Globus pallidus (tissue), 1 donor: ENCODE measurements around the gene FLNC.

ENCODE experiments used
- DNase-seq: peaks from one replicate; pipeline ENCODE4 v3.0.0-alpha.2; 2015; ENCODE audit warnings: low spot score

FLNC gene

DNA sequence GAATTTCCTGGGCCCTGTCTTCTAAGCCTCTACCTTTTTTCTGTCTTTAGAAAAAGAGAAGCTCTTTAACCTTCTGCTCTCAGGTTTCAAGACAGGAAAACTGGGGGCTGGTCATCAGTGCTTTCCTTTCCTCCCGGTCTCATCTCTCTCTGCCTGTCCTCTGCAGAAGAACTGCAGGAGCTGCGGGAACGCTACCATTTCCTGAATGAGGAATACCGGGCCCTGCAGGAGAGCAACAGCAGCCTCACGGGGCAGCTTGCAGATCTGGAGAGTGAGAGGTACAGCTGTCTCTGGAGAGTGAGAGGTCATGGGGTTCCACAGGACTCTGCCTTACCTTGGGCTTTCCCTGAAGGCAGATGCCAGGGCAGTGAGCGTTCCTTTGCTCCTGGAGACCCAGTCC is 25.7 kb upstream of the FLNC start:
- no peak for DNase-seq

DNA sequence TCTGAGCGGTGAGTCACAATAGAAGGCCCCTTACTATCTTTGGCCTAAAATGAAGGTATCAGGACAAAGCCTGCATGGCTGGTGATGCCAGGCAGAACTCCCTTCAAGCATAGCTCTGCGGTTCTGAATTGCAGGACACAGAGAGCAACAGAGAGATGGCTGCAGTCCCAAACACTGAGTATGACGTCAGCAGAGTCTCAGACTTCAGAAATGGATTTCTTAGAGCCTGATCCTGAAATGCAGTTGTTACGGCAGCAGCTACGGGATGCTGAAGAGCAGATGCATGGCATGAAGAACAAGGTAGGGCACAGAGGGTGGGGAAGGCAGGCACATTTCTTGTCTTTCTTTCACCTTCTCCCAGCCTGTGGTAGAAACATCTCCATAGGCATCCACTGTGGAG is 25.0 kb upstream of the FLNC start:
- no peak for DNase-seq

DNA sequence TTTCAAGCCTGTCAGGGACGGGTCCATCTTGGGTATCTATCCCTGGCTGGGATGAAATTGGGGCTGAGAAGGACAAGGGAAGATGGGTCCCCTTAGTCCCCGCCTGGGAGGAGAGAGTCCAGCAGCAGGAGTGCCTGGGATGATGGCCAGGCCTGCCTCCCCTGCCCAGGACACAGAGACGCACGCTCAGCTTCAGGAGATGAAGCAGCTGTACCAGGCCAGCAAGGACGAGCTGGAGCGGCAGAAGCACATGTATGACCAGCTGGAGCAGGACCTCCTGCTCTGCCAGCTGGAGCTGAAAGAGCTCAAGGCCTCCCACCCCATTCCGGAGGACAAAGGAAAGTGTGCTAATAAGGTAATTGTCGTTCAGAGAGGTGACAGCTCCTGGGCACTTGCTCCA is 23.0 kb upstream of the FLNC start:
- DNase-seq, result no peak

DNA sequence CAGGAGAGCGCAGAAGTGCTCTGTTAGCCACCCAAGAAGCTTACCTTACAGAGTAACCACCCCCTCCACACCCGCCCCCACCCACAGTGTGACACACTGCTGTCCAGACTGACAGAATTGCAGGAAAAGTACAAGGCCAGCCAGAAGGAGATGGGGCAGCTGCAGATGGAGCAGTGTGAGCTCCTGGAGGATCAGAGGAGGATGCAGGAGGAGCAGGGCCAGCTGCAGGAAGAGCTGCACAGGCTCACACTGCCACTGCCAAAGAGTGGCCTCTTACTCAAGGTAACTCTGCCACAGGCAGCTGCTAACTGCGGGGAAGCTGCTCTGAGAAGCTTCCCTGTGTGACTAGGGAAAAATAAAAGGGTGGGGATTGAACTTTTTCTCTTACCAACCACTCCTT is 20.8 kb upstream of the FLNC start:
- no peak for DNase-seq

DNA sequence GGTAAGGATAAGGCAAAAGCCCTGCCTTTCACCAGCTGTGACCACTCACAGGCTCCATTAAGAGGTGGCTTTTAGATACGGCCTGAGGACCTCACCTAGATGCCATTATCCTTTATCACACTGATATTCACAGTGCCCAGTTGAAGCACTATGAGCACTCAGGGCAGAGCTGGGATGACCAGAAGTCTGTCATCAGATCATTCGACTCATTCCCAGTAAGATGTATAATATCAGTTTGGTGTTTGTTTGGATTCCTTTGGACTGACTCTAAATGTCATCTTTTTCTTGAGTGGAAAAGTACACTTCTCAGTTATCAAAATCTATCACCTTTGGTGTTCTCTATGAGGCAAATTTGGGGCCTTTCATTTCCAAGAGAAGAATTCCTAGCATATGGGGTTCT is 19.7 kb upstream of the FLNC start:
- no peak for DNase-seq

DNA sequence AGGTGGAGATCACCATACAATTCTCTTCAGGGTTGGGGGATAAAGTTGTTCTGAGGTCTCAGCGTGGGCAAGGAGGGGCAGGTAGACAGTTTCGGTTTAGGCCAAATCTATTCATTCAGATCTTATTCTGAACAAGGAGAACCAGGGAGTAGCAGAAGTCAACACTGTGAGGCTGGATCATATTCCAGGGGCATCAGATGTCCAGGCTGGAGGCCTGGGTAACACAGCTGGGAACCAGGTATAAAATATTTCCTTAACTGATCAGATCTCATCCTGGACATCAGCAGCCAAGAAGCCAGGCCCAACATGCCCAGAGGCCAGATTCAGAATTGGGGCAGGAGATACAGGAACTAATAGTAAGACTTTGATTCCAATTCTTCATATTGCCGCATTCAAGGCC is 19.2 kb upstream of the FLNC start:
- no peak for DNase-seq

DNA sequence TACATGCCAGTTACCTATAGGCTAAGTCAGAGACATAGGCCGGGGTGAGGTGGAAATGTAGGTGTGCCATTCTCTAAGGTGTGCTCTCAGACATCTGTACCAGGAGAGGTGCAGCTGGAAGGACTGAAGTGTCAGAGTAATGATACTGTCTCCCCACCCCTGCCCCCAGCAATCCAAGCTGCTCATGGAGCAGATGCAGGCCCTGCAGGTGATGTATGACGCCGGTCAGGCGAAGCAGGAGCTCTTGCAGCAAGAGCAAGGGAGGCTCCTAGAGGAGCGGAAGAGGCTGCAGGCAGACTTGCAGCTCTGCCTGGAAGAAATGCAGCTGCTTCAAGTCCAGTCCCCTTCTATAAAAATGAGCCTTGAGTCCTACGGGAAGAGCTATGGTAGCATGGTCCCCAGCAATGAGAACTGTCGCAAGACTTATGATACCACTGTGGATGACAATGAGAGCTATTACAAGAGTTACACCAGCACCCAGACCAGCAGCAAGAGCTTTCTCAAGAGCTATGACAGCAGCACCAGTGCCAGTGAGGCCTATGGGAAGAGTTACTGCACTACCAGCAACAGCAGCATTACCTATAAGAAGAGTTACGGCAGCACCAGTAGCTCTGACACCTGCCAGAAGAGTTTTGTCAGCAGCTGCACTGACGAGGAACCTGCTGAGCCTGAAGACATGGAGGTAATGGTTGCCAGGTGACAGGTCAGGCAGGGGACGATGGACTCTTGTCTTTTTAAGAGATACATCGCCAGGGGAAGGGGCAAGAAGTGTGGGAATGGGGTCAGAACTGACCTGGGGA is 18.4 kb upstream of the FLNC start:
- DNase-seq, result no peak

DNA sequence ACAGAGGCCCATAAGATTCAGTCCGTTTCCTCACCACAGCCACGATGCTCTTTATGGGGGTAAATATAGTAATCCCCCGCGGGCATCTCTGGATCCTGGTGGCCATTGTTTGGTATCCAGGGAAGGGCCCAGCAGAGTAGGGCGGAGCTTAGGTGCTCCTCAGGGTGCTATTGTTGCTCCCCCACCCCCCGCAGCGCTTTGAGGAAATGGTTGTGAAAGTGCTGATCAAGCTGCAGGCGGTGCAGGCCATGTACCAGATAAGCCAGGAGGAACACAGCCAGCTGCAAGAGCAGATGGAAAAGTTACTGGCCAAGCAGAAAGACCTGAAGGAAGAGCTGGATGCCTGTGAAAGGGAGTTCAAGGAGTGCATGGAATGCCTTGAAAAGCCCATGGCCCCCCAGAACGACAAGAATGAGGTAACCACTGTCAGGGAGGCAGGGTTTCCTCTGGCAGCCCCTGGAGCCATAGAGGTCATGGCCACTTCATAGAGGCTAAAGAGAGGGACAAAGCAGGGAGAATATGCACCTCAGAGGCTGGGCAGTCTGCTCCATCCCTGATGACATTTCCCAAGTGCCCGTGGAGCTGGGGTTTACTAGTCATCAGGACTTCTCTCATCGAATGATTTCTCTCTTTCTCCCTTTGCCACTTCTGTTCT is 17.6 kb upstream of the FLNC start:
- peak; percentile 37 for DNase-seq

DNA sequence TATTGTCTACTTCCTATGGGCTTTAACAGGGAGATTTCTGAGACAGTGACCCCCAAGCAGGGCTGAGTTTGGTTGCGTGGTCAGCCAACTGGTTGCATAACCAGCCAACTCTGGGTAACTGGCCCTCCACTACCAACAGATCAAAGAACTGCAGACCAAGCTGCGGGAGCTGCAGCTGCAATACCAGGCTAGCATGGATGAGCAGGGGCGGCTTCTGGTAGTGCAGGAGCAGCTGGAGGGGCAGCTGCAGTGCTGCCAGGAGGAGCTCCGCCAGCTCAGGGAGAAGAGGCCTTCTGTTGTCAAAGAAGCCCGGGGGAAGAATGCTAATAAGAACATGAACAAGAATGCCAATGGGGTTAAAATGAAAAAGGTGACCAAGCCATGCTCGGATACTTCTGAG is 15.7 kb upstream of the FLNC start:
- DNase-seq, result peak; percentile 82

DNA sequence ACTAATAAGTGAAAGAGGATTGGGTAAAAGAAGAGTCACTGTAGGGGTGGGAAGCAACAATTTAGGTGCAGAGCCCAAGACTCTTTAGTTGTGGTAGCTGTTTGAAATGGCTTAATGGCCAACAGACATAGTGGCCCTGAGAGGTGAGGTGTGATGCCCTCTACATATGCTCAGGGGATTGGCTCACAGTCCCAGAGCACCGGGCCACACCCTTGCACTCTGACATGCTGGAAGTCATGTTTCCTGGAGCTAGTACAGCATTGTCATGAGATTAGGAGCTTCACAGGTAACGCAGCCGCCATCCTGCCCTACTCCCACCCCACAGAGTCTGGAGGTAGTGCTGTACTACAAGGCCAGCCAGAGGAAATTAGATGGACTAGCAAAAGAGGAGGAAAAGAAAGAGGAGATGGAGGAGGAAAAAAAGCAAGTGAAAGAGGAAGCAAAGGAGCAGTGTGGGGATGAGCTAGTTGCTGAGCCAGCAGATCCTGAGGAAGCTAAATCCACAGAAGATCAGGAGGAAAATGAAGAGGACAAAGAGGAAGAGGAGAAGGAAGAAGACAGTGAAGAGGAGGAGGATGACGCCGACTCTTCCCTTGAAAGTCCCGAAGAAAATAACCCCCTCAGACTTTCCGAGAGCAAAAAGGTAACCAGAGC is 14.8 kb upstream of the FLNC start:
- no peak for DNase-seq

DNA sequence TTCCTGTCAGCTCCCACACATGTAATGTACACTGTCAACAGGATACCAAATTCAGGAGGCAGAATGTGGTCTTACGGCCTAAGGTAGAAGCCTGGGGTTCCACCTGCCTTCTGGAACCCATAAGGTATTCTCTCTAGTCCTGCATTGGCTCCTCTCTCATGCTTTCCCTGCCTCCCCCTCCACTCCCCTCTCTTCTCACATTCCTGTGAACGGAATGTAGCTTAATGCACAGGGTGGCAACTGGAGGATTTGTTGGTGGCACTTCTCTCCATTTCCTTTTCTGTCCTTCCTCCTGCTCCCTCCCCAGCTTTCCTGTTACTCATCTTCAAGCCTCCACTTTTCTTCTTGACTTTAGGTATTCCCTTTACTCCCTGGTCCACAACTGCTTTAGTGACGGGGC is 11.5 kb upstream of the FLNC start:
- no peak for DNase-seq

DNA sequence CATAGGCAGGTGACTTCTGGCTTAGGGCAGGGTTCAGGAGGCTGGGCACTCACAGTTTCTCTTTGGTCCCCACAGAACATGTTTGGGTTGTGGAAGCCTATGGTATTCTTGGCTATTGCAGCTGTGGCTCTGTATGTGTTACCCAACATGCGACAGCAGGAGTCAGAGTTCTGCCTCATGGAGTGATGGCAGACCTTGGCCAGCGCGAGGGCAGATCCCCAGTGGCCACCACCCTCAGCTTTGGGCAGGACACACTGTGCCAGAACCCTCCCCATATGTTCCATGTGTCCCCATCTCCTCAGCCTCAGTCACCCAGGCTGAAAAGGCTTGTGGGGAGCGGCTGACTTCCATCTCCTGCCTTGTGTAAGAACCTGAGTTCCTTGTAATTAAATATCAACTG is 8.5 kb upstream of the FLNC start:
- DNase-seq, result no peak

DNA sequence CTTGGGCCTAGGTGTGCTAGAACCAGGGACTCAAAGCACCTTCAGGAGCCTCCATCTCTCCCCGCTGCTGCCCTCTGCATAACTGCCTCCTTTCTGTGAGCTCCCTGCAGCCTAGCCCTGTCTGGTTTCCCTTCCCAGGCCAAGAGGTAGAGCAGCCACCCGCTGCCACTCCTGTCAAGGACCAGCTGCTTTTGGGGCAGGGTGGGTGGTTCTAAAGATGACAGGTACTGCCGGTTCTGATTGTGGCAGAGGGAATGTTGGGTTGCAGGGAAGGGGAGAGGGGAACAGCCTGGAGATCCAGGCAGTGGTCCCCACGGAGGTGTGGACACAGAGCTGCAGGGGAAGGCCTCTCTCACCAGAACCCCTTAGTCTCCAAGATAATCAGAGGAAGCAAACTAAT is 3.7 kb upstream of the FLNC start:
- DNase-seq, result no peak

DNA sequence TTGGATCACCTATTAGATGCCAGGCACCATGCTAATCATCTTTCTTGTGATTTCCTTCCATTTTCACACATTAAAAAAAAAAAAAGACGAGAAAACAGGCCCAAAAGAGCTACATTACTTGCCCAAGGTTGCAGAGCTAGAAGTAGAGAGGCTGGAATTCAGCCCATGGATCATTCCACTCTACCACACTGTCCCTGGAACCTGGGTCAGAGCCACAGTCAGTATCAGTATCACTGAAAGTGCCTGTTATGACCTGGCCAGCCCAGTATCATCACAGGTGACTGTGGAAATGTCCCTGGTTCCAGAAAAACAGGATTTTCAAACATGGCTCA is 3.3 kb upstream of the FLNC start:
- no peak for DNase-seq

DNA sequence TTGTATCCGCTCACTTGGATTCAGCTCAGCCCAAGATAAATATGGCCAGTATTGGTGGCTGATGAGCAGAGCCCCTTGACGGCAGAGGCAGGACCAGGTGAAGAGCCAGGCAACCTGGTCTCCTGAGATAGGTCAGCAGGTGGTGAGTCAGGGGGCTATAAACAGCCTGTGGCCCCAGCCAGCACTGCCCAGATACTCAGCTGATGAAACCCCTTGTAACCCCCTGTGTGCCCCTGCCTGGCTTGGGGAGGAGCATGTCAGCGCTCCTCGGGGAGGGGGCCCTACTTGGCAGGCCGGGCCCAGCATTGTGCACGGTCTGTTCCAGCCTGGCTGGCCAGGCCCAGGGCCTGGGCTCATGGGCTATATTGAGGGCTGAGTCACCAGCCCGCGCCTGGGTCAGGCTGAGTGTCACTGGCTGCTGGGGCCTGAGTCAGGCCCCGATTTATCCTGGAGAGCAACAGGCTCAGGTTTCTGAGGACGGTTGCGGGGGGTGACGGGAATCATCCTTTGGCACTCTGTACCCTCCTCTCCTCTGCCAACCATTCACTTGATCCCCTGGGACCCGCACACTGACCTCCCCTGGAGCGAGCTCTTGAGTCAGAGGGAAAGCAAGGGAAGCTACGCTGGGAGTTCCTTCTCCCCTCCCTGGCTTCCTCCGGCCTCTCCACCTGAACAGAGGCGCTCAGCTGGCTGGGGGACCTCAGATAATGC is 2.8 kb upstream of the FLNC start:
- no peak for DNase-seq

DNA sequence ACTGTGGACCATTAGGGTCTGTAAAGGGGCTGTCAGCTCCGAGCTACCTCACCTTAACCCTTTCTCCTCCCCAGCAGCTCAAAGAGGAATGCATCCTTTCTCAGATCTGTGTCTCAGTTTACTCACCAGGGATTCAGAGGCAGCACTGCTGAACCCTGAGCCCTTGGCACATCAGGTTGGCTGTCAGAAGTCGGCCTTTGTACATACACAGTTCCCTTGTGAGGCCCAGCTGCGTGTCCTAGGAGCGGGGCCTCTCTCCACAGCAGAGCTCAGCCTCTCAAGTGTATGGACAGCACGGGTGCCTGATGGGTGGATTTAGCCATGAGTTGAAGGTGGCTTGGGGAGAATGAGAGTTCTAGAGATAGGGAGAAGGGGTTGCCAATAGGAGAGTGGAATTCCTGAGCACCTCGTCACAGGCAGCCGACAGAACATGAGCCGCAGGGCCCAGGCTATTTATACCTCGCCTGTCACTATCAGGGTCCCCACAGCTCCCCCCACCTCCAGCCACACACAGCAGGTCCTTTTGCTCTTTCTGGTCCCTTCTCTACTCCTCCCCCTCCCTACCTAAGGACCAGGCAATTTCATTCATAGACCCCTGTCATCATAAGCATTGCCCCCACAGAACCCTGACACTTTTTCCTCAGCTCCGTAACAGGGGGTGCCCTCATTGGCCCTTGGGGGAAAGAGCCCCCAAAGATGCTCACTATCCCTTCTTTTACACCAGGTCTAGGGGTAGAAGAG is 2.1 kb upstream of the FLNC start:
- DNase-seq, result no peak

DNA sequence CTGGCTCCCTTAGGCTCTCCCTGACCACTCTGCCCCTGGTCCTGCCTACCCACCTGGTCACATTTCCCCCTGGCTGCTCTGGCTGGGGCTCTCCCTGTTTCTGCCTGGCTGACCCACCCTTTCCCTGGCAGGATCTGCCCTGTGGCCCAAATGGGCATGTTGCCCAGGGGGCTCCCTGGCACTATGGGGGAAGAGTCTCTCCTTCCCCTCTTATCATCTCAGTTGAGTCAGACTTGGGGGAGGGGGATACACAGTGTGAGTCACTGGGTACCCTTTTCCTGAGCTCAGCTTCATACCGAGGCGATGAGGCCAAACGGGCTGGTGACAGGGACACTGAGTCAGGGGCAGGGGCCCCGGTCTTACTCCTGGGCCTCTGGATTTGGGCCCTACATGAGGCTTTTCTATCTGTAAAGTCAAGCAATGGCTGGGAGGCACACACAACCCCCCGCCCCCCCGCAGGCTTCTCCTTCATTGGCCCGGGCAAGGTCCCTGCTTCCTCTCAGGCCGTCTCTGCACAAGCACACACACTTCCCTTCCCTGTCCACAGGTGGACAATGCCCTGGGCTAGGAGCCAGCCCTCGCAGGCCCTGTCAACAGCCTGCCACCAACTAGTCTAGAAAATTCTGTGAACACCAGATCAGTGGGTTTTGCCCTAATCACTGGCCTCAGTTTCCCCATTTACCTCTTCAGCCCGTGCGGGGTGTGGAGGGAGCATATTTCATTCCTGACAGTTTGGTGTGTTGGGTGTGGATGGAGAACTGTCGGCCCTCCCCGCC is 627 bp upstream of the FLNC start:
- DNase-seq, result no peak

DNA sequence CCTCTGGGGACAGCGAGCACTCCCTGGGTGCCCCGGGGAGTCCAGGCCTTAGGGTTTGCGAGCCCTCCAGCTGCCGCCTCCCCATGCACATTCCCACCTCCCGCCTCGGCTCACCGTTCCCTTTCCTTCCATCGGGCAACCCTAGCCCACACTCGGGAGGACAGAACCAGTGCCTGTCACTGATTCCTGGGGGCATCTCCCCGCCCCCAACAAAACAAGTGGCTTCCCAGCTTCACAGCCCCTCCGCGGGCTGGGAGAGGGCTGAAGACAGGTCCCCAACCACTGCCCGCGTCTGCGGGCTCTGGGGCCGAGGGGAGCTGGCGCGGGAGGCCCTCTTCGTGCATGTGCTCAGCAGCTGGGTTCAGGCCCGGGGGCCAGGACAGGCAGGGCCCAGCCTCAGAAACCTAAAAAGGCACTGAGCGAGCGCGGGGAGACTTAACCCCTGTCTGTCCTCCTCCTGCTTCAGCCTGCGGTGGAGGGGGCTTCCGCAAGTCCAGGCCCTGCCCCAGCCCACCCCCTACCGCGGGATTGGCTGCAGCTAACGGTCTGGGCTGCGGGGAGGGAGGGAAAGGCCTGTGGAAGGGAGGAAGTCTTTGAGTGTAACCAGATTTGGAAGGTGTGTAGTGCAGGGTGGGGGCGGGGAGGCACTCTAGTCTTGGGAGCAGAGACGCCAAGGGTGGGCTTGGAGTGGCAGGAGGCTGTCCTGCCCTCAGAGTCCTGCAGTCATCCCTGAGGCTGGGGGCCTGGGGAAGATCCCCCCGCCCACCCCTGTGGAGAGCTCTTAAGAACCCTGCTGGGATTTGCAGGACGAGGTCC is 1.2 kb downstream of the FLNC start:
- DNase-seq, result peak; percentile 25

DNA sequence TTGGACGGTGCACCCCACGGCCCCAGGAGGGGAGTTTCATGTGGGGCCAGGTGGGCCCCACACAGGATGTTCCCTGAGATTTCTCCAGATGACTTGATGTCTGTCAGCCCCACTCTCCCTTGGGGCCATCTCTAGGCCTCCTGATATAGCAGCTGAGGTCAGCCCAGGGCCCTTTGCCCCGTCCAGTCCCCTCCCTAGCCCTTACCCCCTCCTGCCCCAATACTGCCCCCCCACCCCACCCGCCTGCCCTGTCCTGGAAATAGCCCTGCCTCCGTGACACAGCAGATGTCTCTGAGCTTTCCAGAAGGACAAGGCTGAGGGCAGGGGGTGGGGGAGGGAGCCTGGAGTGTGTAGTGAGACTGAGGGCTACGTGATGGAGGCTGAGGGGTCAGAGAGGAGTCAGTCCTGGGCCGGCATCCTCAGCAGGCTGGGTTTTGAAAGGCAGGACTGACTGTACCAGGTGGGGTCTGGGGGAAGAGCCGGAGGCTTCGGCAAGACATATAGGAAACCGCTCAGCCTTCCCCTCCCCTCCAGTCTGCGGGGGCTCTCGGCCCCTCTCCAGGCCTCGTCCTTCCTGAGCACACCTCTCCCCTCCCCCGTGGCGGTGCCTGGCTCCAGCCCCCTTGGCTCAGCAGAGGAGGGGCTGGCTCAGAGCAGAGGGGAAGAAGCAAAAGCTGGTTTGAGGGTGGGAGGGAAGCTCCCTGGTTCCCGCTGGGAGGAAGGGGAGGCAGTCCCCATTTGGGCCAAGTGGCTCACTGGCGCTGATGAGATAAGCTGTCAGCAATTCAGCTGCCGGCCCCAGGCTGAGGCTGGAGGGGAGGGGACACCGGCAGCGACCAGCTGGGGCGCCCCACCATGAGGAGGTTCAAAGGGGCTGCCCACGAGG is 2.0 kb downstream of the FLNC start:
- peak; percentile 61 for DNase-seq

DNA sequence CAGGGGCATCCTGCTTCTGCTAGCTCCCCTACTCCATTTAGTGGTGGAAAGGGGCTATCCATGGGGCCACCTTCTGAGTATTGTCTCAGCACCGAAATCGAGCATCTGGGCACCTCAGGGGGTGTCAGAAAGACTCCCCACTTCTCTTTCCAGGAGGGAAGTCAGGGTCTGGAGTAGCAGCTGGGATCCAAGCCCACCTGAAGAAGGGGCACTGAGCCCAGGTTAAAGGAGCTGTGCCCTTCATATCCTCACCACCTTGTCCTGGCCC is 2.6 kb downstream of the FLNC start:
- DNase-seq, result no peak
